GM12878 (cell line): ENCODE results near the gene TUBA4B. TPM values are rescaled to one million over a fixed set of nuclear protein-coding genes. Genes with fewer than 3 reads are reported as not detected.

ENCODE experiments used
- ATAC-seq: fragments of 200-7000 bp; cut with Tn5 transposase; 3 replicates; pipeline ENCODE4 v1.9.1; 2020; ENCODE audit warnings: mild to moderate bottlenecking, moderate library complexity
- BruUV-seq: library from RNA; stranded (reverse); fragments of 400-500 nt; replicated peaks from 2 replicates; lab custom pipeline; 2021; lab: Mats Ljungman, UMichigan
- CTCF ChIA-PET: fragments of 300-600 bp; sonication (Branson Sonifier 250); formaldehyde crosslinking; extraction: SDS; loops from one replicate; lab custom pipeline; 2021; ENCODE audit warnings: inconsistent platforms; lab: Yijun Ruan, JAX
- POLR2A ChIA-PET: fragments of 350-600 bp; formaldehyde crosslinking; extraction: SDS; loops from one replicate; lab custom pipeline; 2021; ENCODE audit warnings: inconsistent platforms; lab: Charles Lee
- RAD21 ChIA-PET: fragments of 300-600 bp; sonication (Branson Sonifier 250); formaldehyde crosslinking; loops from one replicate; lab custom pipeline; 2023; ENCODE audit warnings: antibody characterized with exemption; ENCODE audit not compliant: unreplicated experiment; lab: Charles Lee
- SMC1A ChIA-PET: fragments of 300-600 bp; sonication (Branson Sonifier 250); formaldehyde crosslinking; loops from one replicate; lab custom pipeline; 2023; ENCODE audit not compliant: unreplicated experiment, uncharacterized antibody; lab: Charles Lee
- DNase-seq: peaks from one replicate; pipeline ENCODE4 v3.0.0-alpha.2; 2011; ENCODE audit warnings: low read depth, low spot score
- FAIRE-seq: peaks from 3 replicates; lab custom pipeline; 2011; peaks lifted over from hg19 to GRCh38; lab: Jason Lieb, UNC
- H2AFZ ChIP-seq: 2 replicates; pipeline ENCODE4 v1.6.0; 2011; ENCODE audit warnings: low read depth, low read length, control low read depth; ENCODE audit not compliant: control insufficient read depth
- H3K27ac ChIP-seq: 2 replicates; pipeline ENCODE4 v1.5.1; 2011; ENCODE audit warnings: control low read depth; ENCODE audit not compliant: control insufficient read depth, insufficient read depth
- H3K27me3 ChIP-seq, 2 experiments: replicated peaks in 1 of 2; 2 replicates each; pipeline versions ENCODE4 v1.6.0 to v1.6.1; 2011; ENCODE audit warnings: low read length in 1 of 2; ENCODE audit not compliant: control insufficient read depth in 2 of 2, insufficient read depth in 2 of 2
- H3K36me3 ChIP-seq, 2 experiments: 2 replicates each; pipeline ENCODE4 v1.5.1; 2011; ENCODE audit warnings: low read length in 1 of 2; ENCODE audit not compliant: control insufficient read depth in 2 of 2, insufficient read depth in 2 of 2
- H3K4me1 ChIP-seq: 2 replicates; pipeline ENCODE4 v1.6.1; 2011; ENCODE audit warnings: mild to moderate bottlenecking, low read length, moderate library complexity, mixed read lengths; ENCODE audit not compliant: control insufficient read depth, insufficient read depth
- H3K4me2 ChIP-seq: 2 replicates; pipeline ENCODE4 v1.6.0; 2011; ENCODE audit warnings: control low read depth; ENCODE audit not compliant: control insufficient read depth, insufficient read depth
- H3K4me3 ChIP-seq: fragments of 200-600 bp; sonication (generic); 2 replicates; pipeline ENCODE4 v1.5.1; 2016
- H3K79me2 ChIP-seq: 2 replicates; pipeline ENCODE4 v1.6.0; 2011; ENCODE audit warnings: low read length; ENCODE audit not compliant: control insufficient read depth, insufficient read depth
- H3K9ac ChIP-seq: 2 replicates; pipeline ENCODE4 v1.8.0; 2011; ENCODE audit warnings: low read length, control low read depth, mixed read lengths; ENCODE audit not compliant: control insufficient read depth, insufficient read depth
- H3K9me3 ChIP-seq: replicated peaks from 3 replicates; pipeline ENCODE4 v1.5.1; 2011; ENCODE audit warnings: mild to moderate bottlenecking, low read length; ENCODE audit not compliant: control insufficient read depth, insufficient read depth
- H4K20me1 ChIP-seq: 2 replicates; pipeline ENCODE4 v1.6.0; 2011; ENCODE audit not compliant: control insufficient read depth, insufficient read depth
- BRCA1 ChIP-seq: IDR thresholded peaks from 2 replicates; pipeline ENCODE4 v1.6.1; 2011; ENCODE audit warnings: low read depth, low read length, improper control_type of control experiment
- CHD1 ChIP-seq: IDR thresholded peaks from 2 replicates; pipeline ENCODE4 v1.6.1; 2012; ENCODE audit warnings: low read depth, low read length, improper control_type of control experiment
- EED ChIP-seq: sonication (generic); IDR thresholded peaks from 2 replicates; pipeline ENCODE4 v1.6.1; 2016; ENCODE audit warnings: antibody characterized with exemption, low read depth
- ELK1 ChIP-seq: IDR thresholded peaks from 2 replicates; pipeline ENCODE4 v1.6.1; 2012; ENCODE audit warnings: low read depth, low read length, improper control_type of control experiment
- EP300 ChIP-seq, 2 experiments: fragments of 150-350 bp in 1 of 2; IDR thresholded peaks; 2 replicates each; pipeline ENCODE4 v1.6.1; 2011 to 2012; ENCODE audit warnings: low read depth in 2 of 2, low read length in 2 of 2, borderline replicate concordance in 1 of 2, improper control_type of control experiment in 1 of 2, inconsistent platforms in 1 of 2; ENCODE audit not compliant: control insufficient read depth in 1 of 2
- JUNB ChIP-seq: IDR thresholded peaks from 2 replicates; pipeline ENCODE4 v1.6.1; 2016; ENCODE audit warnings: antibody characterized with exemption, mild to moderate bottlenecking
- MEF2A ChIP-seq: IDR thresholded peaks from 2 replicates; pipeline ENCODE4 v1.6.1; 2011; ENCODE audit warnings: low read depth, mild to moderate bottlenecking, low read length, moderate library complexity; ENCODE audit not compliant: insufficient read depth
- POLR2A ChIP-seq: IDR thresholded peaks from 2 replicates; pipeline ENCODE4 v1.6.1; 2011; ENCODE audit warnings: low read depth, mild to moderate bottlenecking, low read length
- POLR2AphosphoS2 ChIP-seq: IDR thresholded peaks from 2 replicates; pipeline ENCODE4 v1.6.1; 2011; ENCODE audit warnings: low read depth, mild to moderate bottlenecking, low read length, improper control_type of control experiment, moderate library complexity
- SKIL ChIP-seq: fragments of 450-650 bp; IDR thresholded peaks from 2 replicates; pipeline ENCODE4 v1.6.1; 2017; ENCODE audit warnings: mild to moderate bottlenecking, low read depth, inconsistent platforms; ENCODE audit not compliant: poor library complexity, severe bottlenecking
- SREBF2 ChIP-seq: IDR thresholded peaks from 2 replicates; pipeline ENCODE4 v1.6.1; 2012; ENCODE audit warnings: mild to moderate bottlenecking, low read length
- STAT1 ChIP-seq: fragments of 450-650 bp; conservative IDR thresholded peaks from 2 replicates; pipeline ENCODE4 v1.6.1; 2014; ENCODE audit warnings: antibody characterized with exemption, mild to moderate bottlenecking
- WGBS: methylation state at CpG from one replicate; pipeline ENCODE4 v1.1.6; 2016; ENCODE audit warnings: low lambda C conversion rate; ENCODE audit not compliant: insufficient replicate concordance, insufficient coverage; ENCODE audit errors: missing lambda C conversion rate; 5-methylcytosine and 5-hydroxymethylcytosine counted together
- in situ Hi-C: fragments of 300-500 bp; cut with MboI; formaldehyde crosslinking; loops from 9 replicates; pipeline ENCODE4 v1.14.3; 2018; ENCODE audit warnings: mixed read lengths
- intact Hi-C: fragments of 100-400 bp; cut with micrococcal nuclease; formaldehyde crosslinking; loops from one replicate; pipeline ENCODE4 v1.14.2; 2022; ENCODE audit not compliant: unreplicated experiment
- polyA plus RNA-seq, 11 experiments: library from polyadenylated mRNA; depleted of rRNA in 4 of 11; unstranded in 6 of 11; stranded (reverse) in 5 of 11; fragments of >200 nt; fragmentation: Nextera tagmentation in 4 of 11; fragmentation: Illumina TruSeq in 1 of 11; extraction: Ambion mirVana in 4 of 11; extraction: Trizol in 1 of 11; gene quantifications; 1 replicate in 1 of 11; 2 replicates in 10 of 11; pipeline versions ENCODE4 v1.2.1 to v1.2.3, GENCODE V29; 2011 to 2016; ENCODE audit warnings: inconsistent platforms in 2 of 11, missing spikeins in 2 of 11, low read depth in 1 of 11
- total RNA-seq, 4 experiments: library from RNA; depleted of rRNA in 3 of 4; stranded (reverse); fragments of >200 nt in 3 of 4; fragmentation: Illumina TruSeq in 1 of 4; extraction: Trizol in 1 of 4; gene quantifications; 2 replicates each; pipeline versions ENCODE4 v1.2.1 to v1.2.3, GENCODE V29; 2013 to 2021

TUBA4B gene
- total and polyA plus RNA-seq, 10 of the 15 experiments (the other 5 are each of a cell fraction or from before 2014, with no cell fraction given), result 0.07 TPM; not detected in 9

GRCh38 chr2:219272995-219273394, 20.0 kb downstream of the TUBA4B start:
- in situ Hi-C loops, result no loop called here
- Histone ChIP-seq H3K27me3 (no peaks in the 10 kb centered on the region), H4K20me1 (no peaks in the 10 kb centered on the region), H3K79me2 (no peaks in the 10 kb centered on the region), H3K4me3 (no peak overlapping the region), H2AFZ (no peak overlapping the region), H3K9ac (no peak overlapping the region), H3K4me1 (peaks cover 6% of the 10 kb centered on the region), H3K9me3 (no peaks in the 10 kb centered on the region), H3K4me2 (no peak overlapping the region), H3K36me3 (no peaks in the 10 kb centered on the region)
- ChIA-PET RAD21 (no interaction called here), SMC1A (interaction anchor here (8.3 kb wide), 1 partner anchor 21 kb away, joined by 98 read pairs; the partner anchor contains the start of genes TUBA4A and TUBA4B), CTCF (interaction anchor here (1.0 to 13.5 kb wide), 2 partner anchors 18 to 20 kb away, joined by 4 to 257 read pairs; no protein-coding TSS in a partner anchor)
- intact Hi-C loops, result no loop called here
- no peak for ATAC-seq
- no peak for FAIRE-seq
- no peak for TF ChIP-seq POLR2AphosphoS2
- no peak for TF ChIP-seq MEF2A
- no peak for TF ChIP-seq SREBF2
- no peak for TF ChIP-seq JUNB
- no peak for TF ChIP-seq STAT1
- TF ChIP-seq POLR2A, result no peak
- TF ChIP-seq EED, result no peak
- no peak for TF ChIP-seq SKIL
- TF ChIP-seq CHD1, result no peak
- no peak for TF ChIP-seq ELK1
- TF ChIP-seq BRCA1, result no peak
- no peak for TF ChIP-seq EP300 (IDR thresholded peaks at IDR 0.05; ENCODE audit: borderline replicate concordance in 1 of 2, control insufficient read depth in 1 of 2, low read depth in 2 of 2, low read length in 2 of 2)
- TF ChIP-seq, all 136 proteins: peak for 0
- no peak for DNase-seq
- no peak overlapping the region for H3K27ac ChIP-seq
- no TSS peak for BruUV-seq
- WGBS, result 46% methylated on average over 2 of the region's 2 CpGs
- POLR2A ChIA-PET, result interaction anchor here (0.6 to 2.1 kb wide), 2 partner anchors 18 to 19 kb away, joined by 7 to 9 read pairs; partner anchors contain the start of gene TUBA4A
